OCI-LY3 (cell line): ENCODE measurements around the gene NEO1.

ENCODE experiments used
- H2AFZ ChIP-seq: fragments of 200-600, 300-600 bp; shearing (Covaris generic); 2 replicates; pipeline ENCODE4 v1.6.0; 2014; ENCODE audit warnings: antibody characterized with exemption, low read depth, low read length
- H3K27ac ChIP-seq: fragments of 200-600, 300-600 bp; sonication (generic); 2 replicates; pipeline ENCODE4 v1.5.1; 2014; ENCODE audit warnings: mild to moderate bottlenecking, low read length, moderate library complexity, mixed read lengths
- H3K27me3 ChIP-seq: fragments of 200-600, 300-600 bp; sonication (generic); 2 replicates; pipeline ENCODE4 v1.6.1; 2014; ENCODE audit warnings: low read depth, low read length, mixed read lengths
- H3K36me3 ChIP-seq: fragments of 200-600, 300-600 bp; sonication (generic); replicated peaks from 2 replicates; pipeline ENCODE3; 2014; ENCODE audit warnings: low read depth, low read length, mixed read lengths
- H3K4me1 ChIP-seq: fragments of 300-600, 200-600 bp; sonication (generic); 2 replicates; pipeline ENCODE4 v1.6.1; 2014; ENCODE audit warnings: low read length, mixed read lengths
- H3K4me2 ChIP-seq: fragments of 200-600, 300-600 bp; sonication (generic); 2 replicates; pipeline ENCODE4 v1.6.1; 2014; ENCODE audit warnings: low read length, mixed read lengths
- H3K4me3 ChIP-seq: fragments of 300-600, 200-600 bp; sonication (generic); 2 replicates; pipeline ENCODE4 v1.5.1; 2014; ENCODE audit warnings: antibody characterized with exemption, mild to moderate bottlenecking, low read length, moderate library complexity
- H3K79me2 ChIP-seq: fragments of 300-600, 200-600 bp; shearing (Covaris generic); 2 replicates; pipeline ENCODE4 v1.6.1; 2014; ENCODE audit warnings: mild to moderate bottlenecking, low read length, mixed read lengths
- H3K9ac ChIP-seq: fragments of 300-600, 200-600 bp; shearing (Covaris generic); 2 replicates; pipeline ENCODE4 v1.6.0; 2014; ENCODE audit warnings: mild to moderate bottlenecking, low read length, moderate library complexity
- H3K9me3 ChIP-seq: fragments of 200-600, 300-600 bp; shearing (Covaris generic); 2 replicates; pipeline ENCODE4 v1.6.1; 2014; ENCODE audit warnings: low read length, mixed read lengths; ENCODE audit not compliant: insufficient read depth
- H4K20me1 ChIP-seq: fragments of 200-600, 300-600 bp; sonication (generic); 2 replicates; pipeline ENCODE4 v1.6.1; 2016; ENCODE audit warnings: low read length, mixed read lengths; ENCODE audit not compliant: insufficient read depth
- EZH2phosphoT487 ChIP-seq: fragments of 200-600 bp; shearing (Covaris generic); IDR thresholded peaks from 2 replicates; pipeline ENCODE4 v1.6.1; 2018; ENCODE audit warnings: antibody characterized with exemption, mixed run types, low read depth
- TF ChIP-seq, protein P1 (sequence below): fragments of 200-600, 300-600 bp; sonication (generic); IDR thresholded peaks from 2 replicates; pipeline ENCODE4 v1.5.1; 2014; ENCODE audit warnings: antibody characterized with exemption, low read length, low read depth

The NEO1 gene

DNA sequence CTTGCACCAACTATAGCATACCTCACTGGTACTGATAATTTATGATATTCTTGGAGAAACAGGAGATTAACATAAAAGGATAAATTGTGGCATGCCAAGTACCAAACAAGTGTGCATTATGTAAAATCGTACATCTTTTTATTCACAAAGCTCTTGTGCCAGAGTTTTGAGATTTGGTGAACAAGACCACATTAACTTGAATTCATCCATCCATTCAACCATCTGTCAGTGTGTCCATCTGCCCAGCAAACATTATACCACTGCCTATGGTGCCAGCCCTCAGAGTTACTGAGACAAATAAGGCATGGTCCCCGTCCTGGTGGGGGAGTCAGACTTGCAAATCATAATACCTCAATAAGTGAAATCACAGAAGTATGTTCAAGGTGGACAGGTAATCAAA lies 17.0 kb upstream of the NEO1 start:
- Histone ChIP-seq H2AFZ (no peak overlapping the region), H3K79me2 (no peaks in the 10 kb centered on the region), H3K27me3 (peaks cover 19% of the 10 kb centered on the region), H3K9ac (no peak overlapping the region), H3K4me2 (no peak overlapping the region), H4K20me1 (no peaks in the 10 kb centered on the region), H3K36me3 (no peaks in the 10 kb centered on the region), H3K4me3 (no peak overlapping the region), H3K4me1 (no peaks in the 10 kb centered on the region), H3K27ac (no peak overlapping the region), H3K9me3 (no peaks in the 10 kb centered on the region)
- TF ChIP-seq EZH2phosphoT487: no peak
- TF ChIP-seq, protein P1, sequence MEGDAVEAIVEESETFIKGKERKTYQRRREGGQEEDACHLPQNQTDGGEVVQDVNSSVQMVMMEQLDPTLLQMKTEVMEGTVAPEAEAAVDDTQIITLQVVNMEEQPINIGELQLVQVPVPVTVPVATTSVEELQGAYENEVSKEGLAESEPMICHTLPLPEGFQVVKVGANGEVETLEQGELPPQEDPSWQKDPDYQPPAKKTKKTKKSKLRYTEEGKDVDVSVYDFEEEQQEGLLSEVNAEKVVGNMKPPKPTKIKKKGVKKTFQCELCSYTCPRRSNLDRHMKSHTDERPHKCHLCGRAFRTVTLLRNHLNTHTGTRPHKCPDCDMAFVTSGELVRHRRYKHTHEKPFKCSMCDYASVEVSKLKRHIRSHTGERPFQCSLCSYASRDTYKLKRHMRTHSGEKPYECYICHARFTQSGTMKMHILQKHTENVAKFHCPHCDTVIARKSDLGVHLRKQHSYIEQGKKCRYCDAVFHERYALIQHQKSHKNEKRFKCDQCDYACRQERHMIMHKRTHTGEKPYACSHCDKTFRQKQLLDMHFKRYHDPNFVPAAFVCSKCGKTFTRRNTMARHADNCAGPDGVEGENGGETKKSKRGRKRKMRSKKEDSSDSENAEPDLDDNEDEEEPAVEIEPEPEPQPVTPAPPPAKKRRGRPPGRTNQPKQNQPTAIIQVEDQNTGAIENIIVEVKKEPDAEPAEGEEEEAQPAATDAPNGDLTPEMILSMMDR: no peak

DNA sequence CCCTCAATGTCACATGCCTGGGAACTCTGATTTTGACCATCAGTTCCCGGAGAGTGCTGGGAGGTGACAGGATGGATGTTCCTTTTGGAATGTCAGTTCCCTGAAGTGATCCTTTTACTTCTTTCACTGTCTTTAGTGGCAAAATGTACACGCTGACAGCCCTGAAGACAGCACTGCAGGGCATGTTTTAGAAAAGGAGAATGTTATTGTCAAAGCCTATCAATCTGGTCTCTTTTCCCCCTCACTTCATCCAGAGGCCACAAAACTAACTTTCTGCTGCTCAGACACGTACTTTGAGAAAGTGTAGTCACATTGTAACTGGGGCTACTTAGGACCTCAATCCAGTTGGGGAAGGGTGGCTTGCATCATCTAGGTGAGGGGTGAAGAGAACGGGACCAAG lies 14.0 kb upstream of the NEO1 start:
- Histone ChIP-seq H3K4me1 (no peaks in the 10 kb centered on the region), H3K27ac (no peak overlapping the region), H3K36me3 (no peaks in the 10 kb centered on the region), H2AFZ (no peak overlapping the region), H3K4me3 (no peak overlapping the region), H3K9me3 (no peaks in the 10 kb centered on the region), H3K9ac (no peak overlapping the region), H4K20me1 (no peaks in the 10 kb centered on the region), H3K4me2 (no peak overlapping the region), H3K27me3 (peaks cover 9% of the 10 kb centered on the region), H3K79me2 (no peaks in the 10 kb centered on the region)
- TF ChIP-seq, protein P1: no peak
- no peak for TF ChIP-seq EZH2phosphoT487

DNA sequence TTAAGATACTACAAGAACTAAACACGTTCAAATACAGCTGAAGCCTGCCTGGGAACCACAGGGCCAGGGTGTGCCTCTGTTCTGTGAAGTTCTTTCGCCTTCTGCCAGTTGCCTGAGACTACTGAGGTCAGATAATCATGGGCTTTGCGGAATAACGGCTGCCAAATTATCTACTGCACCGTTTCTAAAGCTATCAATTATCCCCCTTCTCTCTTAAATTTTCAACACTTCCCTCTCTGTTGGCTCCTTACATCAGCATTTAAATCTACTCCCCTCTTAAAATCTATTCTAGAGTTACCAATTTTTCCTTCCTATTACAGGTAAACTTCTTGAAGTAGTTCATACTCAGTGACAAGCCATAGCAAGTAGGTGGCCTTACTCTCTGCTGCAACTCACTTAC lies 6.2 kb upstream of the NEO1 start:
- H3K4me3 ChIP-seq: no peak overlapping the region
- no peaks in the 10 kb centered on the region for H3K9me3 ChIP-seq
- TF ChIP-seq EZH2phosphoT487: no peak
- TF ChIP-seq, protein P1: no peak
- H3K27ac ChIP-seq: no peak overlapping the region
- H2AFZ ChIP-seq: no peak overlapping the region
- H3K4me2 ChIP-seq: no peak overlapping the region
- peaks cover 17% of the 10 kb centered on the region for H3K27me3 ChIP-seq
- no peak overlapping the region for H3K9ac ChIP-seq
- peaks cover 3% of the 10 kb centered on the region for H3K4me1 ChIP-seq
- H3K79me2 ChIP-seq: no peaks in the 10 kb centered on the region
- no peaks in the 10 kb centered on the region for H4K20me1 ChIP-seq
- no peaks in the 10 kb centered on the region for H3K36me3 ChIP-seq

DNA sequence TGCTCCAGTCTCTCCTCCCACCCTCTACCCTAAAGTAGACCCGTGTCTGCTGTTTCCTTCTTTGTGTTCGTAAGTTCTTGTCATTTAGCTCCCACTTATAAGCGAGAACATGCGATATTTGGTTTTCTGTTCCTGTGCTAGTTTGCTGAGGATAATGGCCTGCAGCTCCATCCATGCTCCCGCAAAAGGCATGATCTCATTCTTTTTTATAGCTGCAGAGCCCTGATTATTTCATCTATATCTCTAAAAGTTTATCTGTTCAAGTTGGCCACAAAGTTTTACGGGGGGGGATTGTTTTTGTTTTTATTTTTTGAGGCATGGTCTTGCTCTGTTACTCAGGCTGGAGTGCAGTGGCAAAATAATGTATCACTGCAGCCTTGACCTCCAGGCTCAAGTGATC lies 4.4 kb upstream of the NEO1 start:
- Histone ChIP-seq H3K4me1 (peaks cover 5% of the 10 kb centered on the region), H3K36me3 (no peaks in the 10 kb centered on the region), H3K9ac (no peak overlapping the region), H3K4me2 (no peak overlapping the region), H2AFZ (no peak overlapping the region), H3K79me2 (no peaks in the 10 kb centered on the region), H4K20me1 (no peaks in the 10 kb centered on the region), H3K27ac (no peak overlapping the region), H3K4me3 (no peak overlapping the region), H3K27me3 (peaks cover 17% of the 10 kb centered on the region), H3K9me3 (no peaks in the 10 kb centered on the region)
- TF ChIP-seq, protein P1: no peak
- TF ChIP-seq EZH2phosphoT487: no peak
